K562 (cell line): ENCODE results near the gene KIF20B. TPM values are rescaled to one million over a fixed set of nuclear protein-coding genes. Genes with fewer than 3 reads are reported as not detected.

Source experiments
- KDM2B ChIP-seq: fragments of 250-450 bp; sonication (Bioruptor Pico); IDR thresholded peaks from 2 replicates; pipeline ENCODE4 v1.8.0; 2021; ENCODE audit warnings: mild to moderate bottlenecking, moderate library complexity
- NR2C1 ChIP-seq, 2 experiments: fragments of 450-650 bp; IDR thresholded peaks; 2 replicates each; pipeline ENCODE4 v1.6.1; 2017; ENCODE audit warnings: mild to moderate bottlenecking in 2 of 2, antibody characterized with exemption in 1 of 2, inconsistent platforms in 1 of 2, missing compliant biosample characterization in 1 of 2, missing genetic modification characterization in 1 of 2
- STAT5A ChIP-seq: IDR thresholded peaks from 2 replicates; pipeline ENCODE4 v1.6.1; 2012; ENCODE audit warnings: low read length, inconsistent platforms, borderline replicate concordance
- ZNF274 ChIP-seq: IDR thresholded peaks from 2 replicates; pipeline ENCODE4 v1.6.1; 2011; ENCODE audit warnings: low read depth, mild to moderate bottlenecking, low read length, moderate library complexity, borderline replicate concordance
- ZNF695 ChIP-seq: fragments of 450-650 bp; formaldehyde crosslinking; IDR thresholded peaks from 2 replicates; pipeline ENCODE4 v1.4.0; 2020; ENCODE audit warnings: mild to moderate bottlenecking, moderate library complexity
- polyA plus RNA-seq, 8 experiments: library from polyadenylated mRNA; depleted of rRNA in 4 of 8; stranded (reverse) in 5 of 8; unstranded in 3 of 8; fragments of >200 nt; fragmentation: Nextera tagmentation in 2 of 8; fragmentation: Illumina TruSeq in 1 of 8; extraction: Ambion mirVana in 2 of 8; extraction: Trizol in 1 of 8; gene quantifications; 2 replicates each; pipeline versions ENCODE4 v1.2.1 to v1.2.3, GENCODE V29; 2011 to 2014; ENCODE audit warnings: inconsistent platforms in 1 of 8, missing spikeins in 1 of 8
- total RNA-seq, 7 experiments: library from RNA; depleted of rRNA in 6 of 7; stranded (reverse); fragments of >200 nt in 6 of 7; fragmentation: Illumina TruSeq in 2 of 7; extraction: Trizol in 2 of 7; gene quantifications; 2 replicates each; pipeline versions ENCODE4 v1.2.1 to v1.2.3, GENCODE V29; 2011 to 2021; ENCODE audit warnings: low replicate concordance in 1 of 7
- TF ChIP-seq, protein P1 (sequence below): fragments of 150-350 bp; conservative IDR thresholded peaks from 2 replicates; pipeline ENCODE4 v1.6.1; 2014; ENCODE audit warnings: low read length
- TF ChIP-seq, protein P2 (sequence below), 2 experiments: fragments of 200-800 bp in 1 of 2; sonication (Bioruptor generic) in 1 of 2; sonication (generic) in 1 of 2; formaldehyde crosslinking in 1 of 2; IDR thresholded peaks in 1 of 2; conservative IDR thresholded peaks in 1 of 2; 2 replicates each; pipeline versions ENCODE4 v1.5.0 to v1.6.1; 2016 to 2020; ENCODE audit warnings: missing compliant biosample characterization in 1 of 2, missing genetic modification characterization in 1 of 2, missing genetic modification reagents in 1 of 2
- TF ChIP-seq, protein P3 (sequence below), 2 experiments: fragments of 450-650 bp; IDR thresholded peaks; 2 replicates each; pipeline ENCODE4 v1.6.1; 2018; ENCODE audit warnings: mild to moderate bottlenecking in 2 of 2, low read depth in 1 of 2; ENCODE audit not compliant: partially characterized antibody in 2 of 2

Gene KIF20B
- total and polyA plus RNA-seq, 9 of the 15 experiments (the other 6 are each of a cell fraction or from before 2014, with no cell fraction given) = 18.6 to 56.5 (median 32.9) TPM

DNA sequence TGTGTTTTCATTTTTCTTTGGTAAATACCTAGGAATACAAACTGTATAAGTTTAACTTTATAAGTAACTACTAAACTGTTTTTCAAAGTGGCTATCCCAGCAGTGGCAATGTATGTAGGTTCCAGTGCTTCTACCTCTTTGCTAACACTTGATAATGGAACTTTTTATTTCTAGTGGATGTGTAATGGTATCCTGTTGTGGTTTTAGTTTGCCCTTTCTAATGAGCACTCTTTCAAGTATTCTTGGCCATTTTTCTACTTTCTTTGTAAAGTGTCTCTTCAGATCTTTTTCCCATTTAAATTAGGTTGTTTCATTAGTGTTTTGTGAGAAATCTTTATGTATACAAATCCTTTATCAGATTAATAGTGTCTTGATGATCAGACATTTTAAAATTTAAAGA is 4.6 kb downstream of the KIF20B start (continued):
- TF ChIP-seq, protein P1, sequence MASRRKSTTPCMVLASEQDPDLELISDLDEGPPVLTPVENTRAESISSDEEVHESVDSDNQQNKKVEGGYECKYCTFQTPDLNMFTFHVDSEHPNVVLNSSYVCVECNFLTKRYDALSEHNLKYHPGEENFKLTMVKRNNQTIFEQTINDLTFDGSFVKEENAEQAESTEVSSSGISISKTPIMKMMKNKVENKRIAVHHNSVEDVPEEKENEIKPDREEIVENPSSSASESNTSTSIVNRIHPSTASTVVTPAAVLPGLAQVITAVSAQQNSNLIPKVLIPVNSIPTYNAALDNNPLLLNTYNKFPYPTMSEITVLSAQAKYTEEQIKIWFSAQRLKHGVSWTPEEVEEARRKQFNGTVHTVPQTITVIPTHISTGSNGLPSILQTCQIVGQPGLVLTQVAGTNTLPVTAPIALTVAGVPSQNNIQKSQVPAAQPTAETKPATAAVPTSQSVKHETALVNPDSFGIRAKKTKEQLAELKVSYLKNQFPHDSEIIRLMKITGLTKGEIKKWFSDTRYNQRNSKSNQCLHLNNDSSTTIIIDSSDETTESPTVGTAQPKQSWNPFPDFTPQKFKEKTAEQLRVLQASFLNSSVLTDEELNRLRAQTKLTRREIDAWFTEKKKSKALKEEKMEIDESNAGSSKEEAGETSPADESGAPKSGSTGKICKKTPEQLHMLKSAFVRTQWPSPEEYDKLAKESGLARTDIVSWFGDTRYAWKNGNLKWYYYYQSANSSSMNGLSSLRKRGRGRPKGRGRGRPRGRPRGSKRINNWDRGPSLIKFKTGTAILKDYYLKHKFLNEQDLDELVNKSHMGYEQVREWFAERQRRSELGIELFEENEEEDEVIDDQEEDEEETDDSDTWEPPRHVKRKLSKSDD = no peak
- TF ChIP-seq, protein P2, sequence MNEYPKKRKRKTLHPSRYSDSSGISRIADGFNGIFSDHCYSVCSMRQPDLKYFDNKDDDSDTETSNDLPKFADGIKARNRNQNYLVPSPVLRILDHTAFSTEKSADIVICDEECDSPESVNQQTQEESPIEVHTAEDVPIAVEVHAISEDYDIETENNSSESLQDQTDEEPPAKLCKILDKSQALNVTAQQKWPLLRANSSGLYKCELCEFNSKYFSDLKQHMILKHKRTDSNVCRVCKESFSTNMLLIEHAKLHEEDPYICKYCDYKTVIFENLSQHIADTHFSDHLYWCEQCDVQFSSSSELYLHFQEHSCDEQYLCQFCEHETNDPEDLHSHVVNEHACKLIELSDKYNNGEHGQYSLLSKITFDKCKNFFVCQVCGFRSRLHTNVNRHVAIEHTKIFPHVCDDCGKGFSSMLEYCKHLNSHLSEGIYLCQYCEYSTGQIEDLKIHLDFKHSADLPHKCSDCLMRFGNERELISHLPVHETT (CRISPR knock-in tag; conservative IDR thresholded peaks at IDR 0.05 in 1 of 2, IDR thresholded peaks at IDR 0.05 in 1 of 2) = no peak
- TF ChIP-seq STAT5A = no peak
- no peak for TF ChIP-seq ZNF695 (CRISPR knock-in tag)
- TF ChIP-seq, protein P3, sequence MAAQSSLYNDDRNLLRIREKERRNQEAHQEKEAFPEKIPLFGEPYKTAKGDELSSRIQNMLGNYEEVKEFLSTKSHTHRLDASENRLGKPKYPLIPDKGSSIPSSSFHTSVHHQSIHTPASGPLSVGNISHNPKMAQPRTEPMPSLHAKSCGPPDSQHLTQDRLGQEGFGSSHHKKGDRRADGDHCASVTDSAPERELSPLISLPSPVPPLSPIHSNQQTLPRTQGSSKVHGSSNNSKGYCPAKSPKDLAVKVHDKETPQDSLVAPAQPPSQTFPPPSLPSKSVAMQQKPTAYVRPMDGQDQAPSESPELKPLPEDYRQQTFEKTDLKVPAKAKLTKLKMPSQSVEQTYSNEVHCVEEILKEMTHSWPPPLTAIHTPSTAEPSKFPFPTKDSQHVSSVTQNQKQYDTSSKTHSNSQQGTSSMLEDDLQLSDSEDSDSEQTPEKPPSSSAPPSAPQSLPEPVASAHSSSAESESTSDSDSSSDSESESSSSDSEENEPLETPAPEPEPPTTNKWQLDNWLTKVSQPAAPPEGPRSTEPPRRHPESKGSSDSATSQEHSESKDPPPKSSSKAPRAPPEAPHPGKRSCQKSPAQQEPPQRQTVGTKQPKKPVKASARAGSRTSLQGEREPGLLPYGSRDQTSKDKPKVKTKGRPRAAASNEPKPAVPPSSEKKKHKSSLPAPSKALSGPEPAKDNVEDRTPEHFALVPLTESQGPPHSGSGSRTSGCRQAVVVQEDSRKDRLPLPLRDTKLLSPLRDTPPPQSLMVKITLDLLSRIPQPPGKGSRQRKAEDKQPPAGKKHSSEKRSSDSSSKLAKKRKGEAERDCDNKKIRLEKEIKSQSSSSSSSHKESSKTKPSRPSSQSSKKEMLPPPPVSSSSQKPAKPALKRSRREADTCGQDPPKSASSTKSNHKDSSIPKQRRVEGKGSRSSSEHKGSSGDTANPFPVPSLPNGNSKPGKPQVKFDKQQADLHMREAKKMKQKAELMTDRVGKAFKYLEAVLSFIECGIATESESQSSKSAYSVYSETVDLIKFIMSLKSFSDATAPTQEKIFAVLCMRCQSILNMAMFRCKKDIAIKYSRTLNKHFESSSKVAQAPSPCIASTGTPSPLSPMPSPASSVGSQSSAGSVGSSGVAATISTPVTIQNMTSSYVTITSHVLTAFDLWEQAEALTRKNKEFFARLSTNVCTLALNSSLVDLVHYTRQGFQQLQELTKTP (IDR thresholded peaks at IDR 0.05; ENCODE audit: low read depth in 1 of 2, partially characterized antibody in 2 of 2) = no peak
- TF ChIP-seq NR2C1 (IDR thresholded peaks at IDR 0.05) = no peak
- TF ChIP-seq NR2C1 (tag; IDR thresholded peaks at IDR 0.05) = no peak
- TF ChIP-seq ZNF274 = no peak
- TF ChIP-seq KDM2B = no peak
- TF ChIP-seq, all 486 proteins: peak for 0
